DND-41 (cell line): Measurements from ENCODE around the gene ANKRD65.

Source experiments
- EZH2 ChIP-seq: IDR thresholded peaks from 3 replicates; pipeline ENCODE4 v1.6.1; 2012; ENCODE audit warnings: borderline replicate concordance, low read depth, mild to moderate bottlenecking, moderate library complexity, low read length, inconsistent platforms; ENCODE audit not compliant: severe bottlenecking
- TF ChIP-seq, protein P1 (sequence below): IDR thresholded peaks from 2 replicates; pipeline ENCODE4 v1.5.1; 2012; ENCODE audit warnings: borderline replicate concordance, low read length, moderate library complexity, mild to moderate bottlenecking; ENCODE audit not compliant: poor library complexity, severe bottlenecking; ENCODE audit errors: extremely low read depth

DNA sequence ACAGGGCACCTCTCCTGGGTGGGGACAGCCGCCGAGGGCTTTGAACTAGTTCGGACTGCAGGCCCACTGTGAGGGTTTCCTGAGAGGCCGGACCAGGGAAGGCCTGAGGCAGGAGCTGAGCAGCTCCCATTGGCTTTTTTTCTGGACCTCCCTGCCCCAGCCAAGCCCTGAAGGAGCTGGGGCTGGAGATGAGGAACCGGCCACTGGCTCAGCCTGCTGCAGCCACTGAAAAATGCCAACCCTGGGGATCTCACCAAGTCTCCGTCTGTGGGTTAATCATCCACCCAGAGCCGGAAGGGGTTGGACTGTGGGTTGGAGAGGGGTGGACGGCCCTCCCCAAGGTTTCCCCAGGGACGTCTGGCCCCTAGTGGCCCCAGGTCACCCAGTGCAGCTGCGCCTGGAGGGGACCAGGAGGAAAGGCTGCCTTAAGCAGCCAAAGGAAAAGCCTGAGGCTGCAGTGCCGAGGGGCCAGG, 16.9 kb upstream of the ANKRD65 start:
- TF ChIP-seq, protein P1, sequence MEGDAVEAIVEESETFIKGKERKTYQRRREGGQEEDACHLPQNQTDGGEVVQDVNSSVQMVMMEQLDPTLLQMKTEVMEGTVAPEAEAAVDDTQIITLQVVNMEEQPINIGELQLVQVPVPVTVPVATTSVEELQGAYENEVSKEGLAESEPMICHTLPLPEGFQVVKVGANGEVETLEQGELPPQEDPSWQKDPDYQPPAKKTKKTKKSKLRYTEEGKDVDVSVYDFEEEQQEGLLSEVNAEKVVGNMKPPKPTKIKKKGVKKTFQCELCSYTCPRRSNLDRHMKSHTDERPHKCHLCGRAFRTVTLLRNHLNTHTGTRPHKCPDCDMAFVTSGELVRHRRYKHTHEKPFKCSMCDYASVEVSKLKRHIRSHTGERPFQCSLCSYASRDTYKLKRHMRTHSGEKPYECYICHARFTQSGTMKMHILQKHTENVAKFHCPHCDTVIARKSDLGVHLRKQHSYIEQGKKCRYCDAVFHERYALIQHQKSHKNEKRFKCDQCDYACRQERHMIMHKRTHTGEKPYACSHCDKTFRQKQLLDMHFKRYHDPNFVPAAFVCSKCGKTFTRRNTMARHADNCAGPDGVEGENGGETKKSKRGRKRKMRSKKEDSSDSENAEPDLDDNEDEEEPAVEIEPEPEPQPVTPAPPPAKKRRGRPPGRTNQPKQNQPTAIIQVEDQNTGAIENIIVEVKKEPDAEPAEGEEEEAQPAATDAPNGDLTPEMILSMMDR = no peak
- no peak for TF ChIP-seq EZH2
